SK-N-SH (cell line): ENCODE measurements around the gene TEK.

ENCODE experiments used
- EZH2phosphoT487 ChIP-seq: fragments of 200-600 bp; sonication (generic); IDR thresholded peaks from 2 replicates; pipeline ENCODE4 v1.6.1; 2017; ENCODE audit warnings: low read depth, mixed run types, mild to moderate bottlenecking, antibody characterized with exemption, moderate library complexity, borderline replicate concordance
- FOSL2 ChIP-seq: IDR thresholded peaks from 2 replicates; pipeline ENCODE4 v1.4.0; 2012; ENCODE audit warnings: low read depth, mild to moderate bottlenecking, moderate library complexity, borderline replicate concordance
- POLR2AphosphoS5 ChIP-seq: IDR thresholded peaks from 2 replicates; pipeline ENCODE4 v1.6.1; 2012; ENCODE audit warnings: low read depth, low read length
- RXRA ChIP-seq: IDR thresholded peaks from 2 replicates; pipeline ENCODE4 v1.4.0; 2012; ENCODE audit warnings: low read depth, mild to moderate bottlenecking, borderline replicate concordance
- SMC3 ChIP-seq: IDR thresholded peaks from 2 replicates; pipeline ENCODE4 v1.6.1; 2012; ENCODE audit warnings: low read depth, low read length, improper control_type of control experiment
- TAF1 ChIP-seq: IDR thresholded peaks from 2 replicates; pipeline ENCODE4 v1.6.1; 2012; ENCODE audit warnings: low read depth, mild to moderate bottlenecking, low read length, moderate library complexity, borderline replicate concordance
- TF ChIP-seq, protein P1 (sequence below): IDR thresholded peaks from 2 replicates; pipeline ENCODE4 v1.4.0; 2012; ENCODE audit warnings: low read depth
- TF ChIP-seq, protein P2 (sequence below): IDR thresholded peaks from 2 replicates; pipeline ENCODE4 v1.4.0; 2012; ENCODE audit warnings: low read depth, borderline replicate concordance
- TF ChIP-seq, protein P3 (sequence below): fragments of 200-600 bp; sonication (generic); IDR thresholded peaks from 2 replicates; pipeline ENCODE4 v1.6.1; 2017; ENCODE audit warnings: antibody characterized with exemption, mild to moderate bottlenecking, moderate library complexity

DNA sequence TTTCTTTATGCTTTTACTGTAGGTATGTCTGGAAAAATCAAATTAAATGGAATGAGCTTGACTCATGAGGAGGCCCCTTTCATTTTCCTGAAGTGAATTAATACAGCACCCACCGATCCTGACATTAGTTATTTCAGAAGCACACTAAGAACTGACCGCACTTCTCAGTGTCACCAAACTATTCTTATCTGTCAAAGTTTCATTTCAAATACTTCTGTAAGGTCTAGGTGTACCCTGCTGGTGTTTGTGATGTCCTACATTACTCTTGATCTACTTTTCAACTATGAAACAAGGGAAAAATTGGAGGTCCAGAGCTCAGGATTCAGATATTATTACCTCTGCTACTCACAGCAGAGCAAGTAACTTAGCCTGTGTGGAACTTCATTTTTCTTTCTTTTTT is 1.8 kb upstream of the TEK start:
- TF ChIP-seq POLR2AphosphoS5 (no peak), RXRA (no peak), FOSL2 (no peak), EZH2phosphoT487 (no peak), TAF1 (no peak), SMC3 (no peak)
- TF ChIP-seq, protein P1, sequence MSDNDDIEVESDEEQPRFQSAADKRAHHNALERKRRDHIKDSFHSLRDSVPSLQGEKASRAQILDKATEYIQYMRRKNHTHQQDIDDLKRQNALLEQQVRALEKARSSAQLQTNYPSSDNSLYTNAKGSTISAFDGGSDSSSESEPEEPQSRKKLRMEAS, result no peak
- TF ChIP-seq, protein P2, sequence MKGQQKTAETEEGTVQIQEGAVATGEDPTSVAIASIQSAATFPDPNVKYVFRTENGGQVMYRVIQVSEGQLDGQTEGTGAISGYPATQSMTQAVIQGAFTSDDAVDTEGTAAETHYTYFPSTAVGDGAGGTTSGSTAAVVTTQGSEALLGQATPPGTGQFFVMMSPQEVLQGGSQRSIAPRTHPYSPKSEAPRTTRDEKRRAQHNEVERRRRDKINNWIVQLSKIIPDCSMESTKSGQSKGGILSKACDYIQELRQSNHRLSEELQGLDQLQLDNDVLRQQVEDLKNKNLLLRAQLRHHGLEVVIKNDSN, result no peak
- TF ChIP-seq, protein P3, sequence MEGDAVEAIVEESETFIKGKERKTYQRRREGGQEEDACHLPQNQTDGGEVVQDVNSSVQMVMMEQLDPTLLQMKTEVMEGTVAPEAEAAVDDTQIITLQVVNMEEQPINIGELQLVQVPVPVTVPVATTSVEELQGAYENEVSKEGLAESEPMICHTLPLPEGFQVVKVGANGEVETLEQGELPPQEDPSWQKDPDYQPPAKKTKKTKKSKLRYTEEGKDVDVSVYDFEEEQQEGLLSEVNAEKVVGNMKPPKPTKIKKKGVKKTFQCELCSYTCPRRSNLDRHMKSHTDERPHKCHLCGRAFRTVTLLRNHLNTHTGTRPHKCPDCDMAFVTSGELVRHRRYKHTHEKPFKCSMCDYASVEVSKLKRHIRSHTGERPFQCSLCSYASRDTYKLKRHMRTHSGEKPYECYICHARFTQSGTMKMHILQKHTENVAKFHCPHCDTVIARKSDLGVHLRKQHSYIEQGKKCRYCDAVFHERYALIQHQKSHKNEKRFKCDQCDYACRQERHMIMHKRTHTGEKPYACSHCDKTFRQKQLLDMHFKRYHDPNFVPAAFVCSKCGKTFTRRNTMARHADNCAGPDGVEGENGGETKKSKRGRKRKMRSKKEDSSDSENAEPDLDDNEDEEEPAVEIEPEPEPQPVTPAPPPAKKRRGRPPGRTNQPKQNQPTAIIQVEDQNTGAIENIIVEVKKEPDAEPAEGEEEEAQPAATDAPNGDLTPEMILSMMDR, result no peak
